Activated CD4-positive, alpha-beta T cell treated with anti-CD3 and anti-CD28 coated beads, Interleukin-2, amount 10 ng/mL, durations not matched to agents 7 days and 5 days (primary cell): ENCODE results near the gene SLC4A7. TPM values are rescaled to one million over a fixed set of nuclear protein-coding genes. Genes with fewer than 3 reads are reported as not detected.

Experiments
- CTCF ChIA-PET: fragments of 350-600 bp; sonication (Branson Sonifier 250); formaldehyde crosslinking; loops from one replicate; lab custom pipeline; 2021; ENCODE audit warnings: antibody characterized with exemption; lab: Charles Lee
- POLR2A ChIA-PET: fragments of 350-600 bp; sonication (Branson Sonifier 250); formaldehyde crosslinking; loops from one replicate; lab custom pipeline; 2021; ENCODE audit warnings: antibody characterized with exemption; lab: Charles Lee
- DNase-seq: peaks from one replicate; pipeline ENCODE4 v3.0.0-alpha.2; 2020
- H3K27ac Mint-ChIP-seq: one replicate; pipeline ENCODE4 v1.8.0; 2021; ENCODE audit warnings: mild to moderate bottlenecking, moderate library complexity, mixed read lengths
- H3K27me3 Mint-ChIP-seq: one replicate; pipeline ENCODE4 v1.8.0; 2021; ENCODE audit warnings: mixed read lengths
- H3K36me3 Mint-ChIP-seq: one replicate; pipeline ENCODE4 v1.8.0; 2021; ENCODE audit warnings: low read depth, mixed read lengths
- H3K4me1 Mint-ChIP-seq: one replicate; pipeline ENCODE4 v1.8.0; 2021; ENCODE audit warnings: mixed read lengths
- H3K4me3 Mint-ChIP-seq: one replicate; pipeline ENCODE4 v1.8.0; 2021; ENCODE audit warnings: mild to moderate bottlenecking, moderate library complexity, mixed read lengths
- H3K9me3 Mint-ChIP-seq: one replicate; pipeline ENCODE4 v1.8.0; 2021; ENCODE audit warnings: mixed read lengths
- total RNA-seq, 2 experiments: library from RNA; stranded (reverse); gene quantifications; one replicate each; pipeline ENCODE4 v1.2.3, GENCODE V29; 2021

SLC4A7 gene
- total RNA-seq, 2 experiments from 2014 or later, result 37.6 to 46.1 TPM

GRCh38 chr3:27368831-27369607 lies 115.2 kb downstream of the SLC4A7 start, which contains the start of gene NEK10:
Gene NEK10, minus strand, starts transcription at chr3:27369383. Its CDS starts 16,501 bp downstream, at chr3:27352882.
- no peaks in the 10 kb centered on the region for H3K9me3 Mint-ChIP-seq
- no peaks in the 10 kb centered on the region for H3K36me3 Mint-ChIP-seq
- peaks cover 16% of the 10 kb centered on the region for H3K4me1 Mint-ChIP-seq
- H3K4me3 Mint-ChIP-seq, result peak within 1 kb of the TSS; percentile 82
- H3K27me3 Mint-ChIP-seq, result peaks cover 2% of the 10 kb centered on the region
- peak; percentile 94 for DNase-seq
- ChIA-PET CTCF (no interaction called here), POLR2A (no interaction called here)
- peak within 1 kb of the TSS; percentile 61 for H3K27ac Mint-ChIP-seq

- Mint-ChIP-seq H3K36me3 (no peaks in the 10 kb centered on the region), H3K9me3 (no peaks in the 10 kb centered on the region), H3K4me3 (no peak overlapping the region), H3K27ac (no peak overlapping the region), H3K27me3 (peaks cover 2% of the 10 kb centered on the region), H3K4me1 (peaks cover 16% of the 10 kb centered on the region)
- DNase-seq, result no peak
- POLR2A ChIA-PET, result no interaction called here
- CTCF ChIA-PET, result interaction anchor here (0.7 to 1.9 kb wide), 4 partner anchors 8 to 283 kb away, joined by 3 to 7 read pairs (median 4); no protein-coding TSS in a partner anchor
These were observed 118.1 kb downstream of the SLC4A7 start for GRCh38 chr3:27366062-27366591.

- no peak for DNase-seq
- ChIA-PET CTCF (interaction anchor here (0.5 kb wide), 1 partner anchor 321 kb away, joined by 4 read pairs; no protein-coding TSS in a partner anchor), POLR2A (no interaction called here)
- Mint-ChIP-seq H3K9me3 (no peaks in the 10 kb centered on the region), H3K36me3 (no peaks in the 10 kb centered on the region), H3K27me3 (no peaks in the 10 kb centered on the region), H3K4me1 (peaks cover 27% of the 10 kb centered on the region), H3K27ac (no peak overlapping the region), H3K4me3 (no peak overlapping the region)
These were observed 123.8 kb downstream of the SLC4A7 start for GRCh38 chr3:27360113-27361078.

- Mint-ChIP-seq H3K27ac (peak overlapping the region; percentile 68), H3K27me3 (peaks cover 3% of the 10 kb centered on the region), H3K4me3 (no peak overlapping the region), H3K4me1 (peaks cover 27% of the 10 kb centered on the region), H3K9me3 (no peaks in the 10 kb centered on the region), H3K36me3 (no peaks in the 10 kb centered on the region)
- POLR2A ChIA-PET, result interaction anchor here (0.6 kb wide), 1 partner anchor 825 kb away, joined by 3 read pairs; no protein-coding TSS in a partner anchor
- CTCF ChIA-PET, result interaction anchor here (0.6 to 1.4 kb wide), 6 partner anchors 8 to 324 kb away, joined by 3 to 7 read pairs (median 4); no protein-coding TSS in a partner anchor
- DNase-seq, result no peak
These were observed 125.8 kb downstream of the SLC4A7 start for GRCh38 chr3:27358372-27358771.

- H3K27ac Mint-ChIP-seq, result no peak overlapping the region
- no peak overlapping the region for H3K4me3 Mint-ChIP-seq
- CTCF ChIA-PET, result interaction anchor here (0.6 to 1.4 kb wide), 6 partner anchors 9 to 325 kb away, joined by 3 to 7 read pairs (median 4); no protein-coding TSS in a partner anchor
- DNase-seq, result peak; percentile 70
- peaks cover 3% of the 10 kb centered on the region for H3K27me3 Mint-ChIP-seq
- no peaks in the 10 kb centered on the region for H3K36me3 Mint-ChIP-seq
- peaks cover 27% of the 10 kb centered on the region for H3K4me1 Mint-ChIP-seq
- H3K9me3 Mint-ChIP-seq, result no peaks in the 10 kb centered on the region
- POLR2A ChIA-PET, result interaction anchor here (0.6 kb wide), 1 partner anchor 824 kb away, joined by 3 read pairs; no protein-coding TSS in a partner anchor
These were observed 126.4 kb downstream of the SLC4A7 start for GRCh38 chr3:27357665-27358258.

GRCh38 chr3:27356976-27357375 lies 127.2 kb downstream of the SLC4A7 start:
- DNase-seq, result no peak

GRCh38 chr3:27354588-27355203 lies 129.5 kb downstream of the SLC4A7 start:
- peaks cover 3% of the 10 kb centered on the region for H3K27me3 Mint-ChIP-seq
- no peak overlapping the region for H3K4me3 Mint-ChIP-seq
- H3K27ac Mint-ChIP-seq, result no peak overlapping the region
- no peak for DNase-seq
- H3K36me3 Mint-ChIP-seq, result no peaks in the 10 kb centered on the region
- H3K4me1 Mint-ChIP-seq, result peaks cover 29% of the 10 kb centered on the region
- no peaks in the 10 kb centered on the region for H3K9me3 Mint-ChIP-seq
- ChIA-PET CTCF (interaction anchor here (1.1 to 1.6 kb wide), 3 partner anchors 12 to 115 kb away, joined by 3 to 4 read pairs (median 3); no protein-coding TSS in a partner anchor), POLR2A (no interaction called here)

More at GRCh38 chr3:27356976-27357375, 127.2 kb downstream of the SLC4A7 start:
- ChIA-PET POLR2A (no interaction called here), CTCF (no interaction called here)
- Mint-ChIP-seq H3K36me3 (no peaks in the 10 kb centered on the region), H3K9me3 (no peaks in the 10 kb centered on the region), H3K27ac (no peak overlapping the region), H3K4me1 (peaks cover 27% of the 10 kb centered on the region), H3K27me3 (peaks cover 3% of the 10 kb centered on the region), H3K4me3 (no peak overlapping the region)

GRCh38 chr3:27354161-27354560 lies 130.0 kb downstream of the SLC4A7 start:
- Mint-ChIP-seq H3K9me3 (no peaks in the 10 kb centered on the region), H3K36me3 (no peaks in the 10 kb centered on the region), H3K4me1 (peaks cover 29% of the 10 kb centered on the region), H3K4me3 (no peak overlapping the region), H3K27ac (no peak overlapping the region), H3K27me3 (peaks cover 3% of the 10 kb centered on the region)
- no peak for DNase-seq
- ChIA-PET POLR2A (interaction anchor here (0.6 kb wide), 1 partner anchor 63 kb away, joined by 4 read pairs; no protein-coding TSS in a partner anchor), CTCF (interaction anchor here (1.1 to 1.6 kb wide), 3 partner anchors 13 to 116 kb away, joined by 3 to 4 read pairs (median 3); no protein-coding TSS in a partner anchor)

- Mint-ChIP-seq H3K27ac (no peak overlapping the region), H3K4me1 (peaks cover 21% of the 10 kb centered on the region), H3K27me3 (peaks cover 3% of the 10 kb centered on the region), H3K4me3 (no peak overlapping the region), H3K36me3 (no peaks in the 10 kb centered on the region), H3K9me3 (no peaks in the 10 kb centered on the region)
- no peak for DNase-seq
- ChIA-PET POLR2A (no interaction called here), CTCF (no interaction called here)
These were observed 131.0 kb downstream of the SLC4A7 start for GRCh38 chr3:27353221-27353620.

- Mint-ChIP-seq H3K36me3 (no peaks in the 10 kb centered on the region), H3K27me3 (peaks cover 3% of the 10 kb centered on the region), H3K9me3 (no peaks in the 10 kb centered on the region), H3K4me3 (no peak overlapping the region), H3K4me1 (peaks cover 14% of the 10 kb centered on the region), H3K27ac (no peak overlapping the region)
- CTCF ChIA-PET, result no interaction called here
- DNase-seq, result no peak
- POLR2A ChIA-PET, result no interaction called here
These were observed 132.1 kb downstream of the SLC4A7 start for GRCh38 chr3:27352047-27352446.

GRCh38 chr3:27349832-27350231 lies 134.4 kb downstream of the SLC4A7 start:
- Mint-ChIP-seq H3K27ac (no peak overlapping the region), H3K36me3 (no peaks in the 10 kb centered on the region), H3K27me3 (peaks cover 3% of the 10 kb centered on the region), H3K9me3 (no peaks in the 10 kb centered on the region), H3K4me1 (peaks cover 20% of the 10 kb centered on the region), H3K4me3 (no peak overlapping the region)
- ChIA-PET CTCF (no interaction called here), POLR2A (no interaction called here)
- DNase-seq, result no peak
